Activated CD4-positive, alpha-beta T cell treated with anti-CD3 and anti-CD28 coated beads, Interleukin-2, Interleukin-4, amounts not matched to agents 100 ng/mL and 50 ng/mL, durations not matched to agents 16 hours and 8 hours (primary cell): ENCODE data around the gene SMAP2.

Experiments used
- DNase-seq: peaks from one replicate; pipeline ENCODE4 v3.0.0-alpha.2; 2020; ENCODE audit warnings: low spot score

The SMAP2 gene

DNA sequence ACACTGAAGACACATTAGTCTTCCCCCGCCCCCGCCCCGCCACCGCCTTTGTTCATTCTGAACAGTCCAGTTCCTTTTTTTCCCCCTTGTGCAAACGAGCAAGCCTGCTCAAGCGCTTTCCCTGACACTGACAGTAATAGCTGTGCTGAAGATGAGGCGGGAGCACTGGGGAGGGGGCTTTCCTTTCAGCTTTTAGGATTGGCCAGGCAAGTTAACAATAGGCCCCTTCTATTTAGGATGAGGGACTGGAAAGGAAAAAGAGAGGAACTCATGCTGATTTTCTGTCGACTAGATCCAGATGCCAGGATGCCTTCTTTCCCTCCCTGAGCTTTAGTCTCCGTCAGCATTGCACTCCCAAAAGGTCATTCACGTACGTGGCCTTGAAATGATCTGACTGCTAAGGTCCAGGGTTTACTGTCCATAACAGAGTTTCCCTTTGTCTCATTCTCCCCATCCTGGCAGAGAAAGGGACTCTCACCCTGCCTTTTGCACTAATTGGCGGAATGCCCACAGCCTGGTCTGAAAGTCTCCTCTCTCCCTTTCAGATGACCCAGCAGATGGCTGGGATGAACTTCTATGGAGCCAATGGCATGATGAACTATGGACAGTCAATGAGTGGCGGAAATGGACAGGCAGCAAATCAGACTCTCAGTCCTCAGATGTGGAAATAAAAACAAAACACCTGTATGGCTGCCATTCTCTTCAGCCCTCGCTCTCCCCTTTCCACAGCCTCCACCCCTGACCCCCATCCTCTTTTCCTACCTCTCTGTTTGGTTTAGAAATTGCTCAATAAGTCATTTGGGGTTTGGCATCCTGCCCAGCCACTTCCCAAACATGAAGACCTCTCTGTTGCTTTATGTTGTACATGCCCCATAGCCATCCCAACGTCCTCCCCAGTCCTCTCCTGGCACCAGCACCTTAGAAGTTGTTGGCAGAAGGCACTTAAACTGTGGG lies 48.2 kb downstream of the SMAP2 start:
- no peak for DNase-seq

DNA sequence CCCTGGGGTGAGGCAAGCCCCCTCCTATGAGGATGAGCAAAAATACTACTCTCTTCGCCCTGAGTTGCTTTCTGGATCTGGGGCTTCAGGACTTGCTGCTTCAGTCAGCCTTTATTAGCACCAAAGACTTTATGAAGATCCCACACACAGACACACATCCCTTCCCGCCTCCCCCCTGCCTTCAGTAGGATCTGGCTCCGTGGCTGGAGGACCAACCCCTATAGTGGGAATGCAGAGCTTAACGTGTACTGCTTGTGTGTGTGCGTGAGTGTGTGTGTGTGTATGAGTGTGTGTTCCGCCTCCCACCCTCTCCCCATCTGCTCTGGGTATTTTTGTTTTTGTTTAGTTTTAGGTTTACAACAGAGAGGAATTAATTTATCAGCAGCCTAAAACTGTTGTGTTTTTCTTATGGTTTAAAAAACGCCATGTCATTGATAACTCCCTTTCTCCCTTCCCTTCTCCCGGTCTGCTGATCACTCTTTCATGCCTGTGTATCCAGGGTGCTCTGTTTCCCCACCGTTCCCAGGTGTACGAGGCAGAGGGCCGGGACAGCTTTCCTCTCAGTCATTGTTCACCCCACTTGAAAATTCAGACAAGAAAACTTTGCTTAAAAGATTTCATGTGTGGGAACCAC lies 49.2 kb downstream of the SMAP2 start:
- DNase-seq = no peak

DNA sequence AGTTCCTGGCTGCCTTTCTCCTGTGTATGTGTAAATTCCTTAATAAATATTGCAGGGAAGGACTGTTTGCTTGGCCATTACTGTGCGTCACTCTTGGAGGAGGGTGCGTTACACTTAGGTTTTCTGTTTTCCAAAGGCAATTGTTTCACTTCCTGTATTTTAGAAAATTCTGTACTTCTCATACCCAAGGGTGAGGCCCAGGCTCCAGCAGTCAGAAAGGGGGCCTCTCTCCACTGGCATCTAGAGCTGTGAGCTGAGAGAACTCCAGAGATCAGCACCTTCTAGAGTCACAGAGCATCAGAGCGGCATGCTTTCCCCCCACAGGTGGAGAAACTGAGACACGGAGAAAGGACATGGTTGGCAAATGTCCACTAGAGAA lies 49.7 kb downstream of the SMAP2 start:
- no peak for DNase-seq

DNA sequence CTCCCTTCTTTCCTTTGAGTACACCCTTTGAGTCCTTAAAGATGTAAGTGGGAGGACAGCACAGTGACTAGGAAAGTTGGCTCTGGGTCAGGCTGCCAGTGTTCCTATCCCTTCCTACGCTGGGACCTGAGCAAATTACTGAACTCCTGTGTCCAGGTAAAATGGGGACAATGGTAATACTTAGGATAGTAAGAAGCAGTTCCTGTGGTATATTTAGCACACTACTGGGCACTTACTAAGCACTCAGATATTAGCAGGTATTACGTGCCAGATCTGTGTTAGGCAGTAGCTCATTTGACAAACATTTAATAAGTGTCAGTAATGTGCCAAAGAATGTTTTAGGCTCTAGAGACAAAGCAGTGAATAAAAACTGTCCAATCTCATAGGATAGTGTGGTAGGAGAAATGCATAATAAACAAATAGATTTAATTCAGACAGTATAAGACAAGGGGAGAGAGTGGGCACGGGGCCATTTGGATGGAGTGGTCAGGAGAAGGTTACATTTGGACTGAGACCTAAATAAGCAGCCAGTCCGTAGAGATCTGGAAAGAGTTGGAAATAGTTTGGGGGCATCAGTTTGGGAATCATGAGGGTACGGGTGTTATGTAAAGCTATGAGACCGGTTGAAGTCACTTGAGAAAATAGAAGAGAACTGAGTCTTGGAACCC lies 50.6 kb downstream of the SMAP2 start:
- no peak for DNase-seq

DNA sequence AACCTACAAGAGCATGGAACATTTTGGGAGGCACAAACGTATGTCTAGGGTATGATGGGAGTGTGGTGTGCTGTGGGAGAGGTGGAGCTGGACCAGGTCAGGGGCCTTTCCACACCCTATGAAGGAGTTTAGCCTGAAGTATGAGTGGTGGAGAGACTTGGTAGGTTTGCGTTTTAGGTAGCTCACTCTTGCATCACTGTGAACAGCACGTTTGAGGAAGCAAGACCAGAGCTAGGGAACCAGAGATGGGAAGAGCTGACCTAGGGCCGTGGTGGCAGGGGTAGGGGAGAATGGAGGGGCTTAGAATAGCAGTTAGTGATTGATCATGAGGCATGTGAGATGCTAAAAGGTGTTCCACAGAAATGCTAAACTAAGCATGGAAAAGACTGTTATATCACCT lies 51.7 kb downstream of the SMAP2 start:
- no peak for DNase-seq

DNA sequence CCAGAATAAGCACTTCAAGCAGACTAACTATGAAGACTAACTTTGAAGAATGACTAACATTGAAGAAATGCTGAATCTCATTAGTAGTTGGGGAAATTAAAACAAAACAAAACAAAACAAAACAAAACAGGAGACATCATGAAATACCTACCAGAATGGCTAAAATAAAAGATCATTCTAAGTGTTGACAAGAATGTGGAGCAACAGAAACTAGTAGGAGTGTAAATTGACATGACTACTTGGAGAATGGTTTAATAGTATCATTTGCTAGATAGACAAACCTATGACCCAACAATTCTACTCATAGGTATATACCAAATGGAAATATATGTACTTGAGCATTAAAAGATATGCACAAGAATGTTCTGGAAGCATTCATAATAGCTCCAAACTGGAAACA lies 57.9 kb downstream of the SMAP2 start:
- DNase-seq = no peak

DNA sequence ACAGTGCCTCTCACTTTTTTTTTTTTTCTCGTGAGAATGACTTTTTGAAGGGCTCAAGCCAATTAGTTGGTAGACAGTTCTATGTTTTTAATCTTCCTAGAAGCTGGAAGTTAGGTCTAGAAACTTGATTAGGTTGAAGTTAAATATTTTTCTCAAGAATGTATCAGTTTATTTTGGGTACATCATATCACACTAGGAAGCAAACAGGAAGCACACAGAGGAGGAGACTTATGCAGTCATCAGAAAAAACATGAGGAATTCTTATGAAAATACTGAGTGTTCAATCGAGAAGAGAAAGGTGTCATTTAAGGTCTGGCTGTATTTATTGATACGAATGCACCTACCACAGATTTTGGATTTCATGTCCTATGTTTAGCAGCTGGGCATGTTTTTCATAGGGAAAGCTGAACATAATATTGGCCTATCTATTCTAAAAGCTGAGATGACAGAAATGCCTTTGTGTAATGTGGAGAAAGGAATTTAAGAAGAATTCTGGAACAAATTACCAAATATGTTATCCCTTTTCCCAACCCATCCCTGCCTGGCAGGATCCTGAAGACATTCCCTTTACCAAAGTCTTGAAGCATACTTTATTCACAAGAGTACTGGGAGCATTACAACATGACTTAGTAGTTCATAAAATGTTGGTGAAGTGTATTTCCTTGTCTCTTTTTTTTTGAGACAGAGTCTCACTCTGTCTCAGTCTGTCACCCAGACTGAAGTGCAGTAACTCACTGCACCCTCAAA lies 59.3 kb downstream of the SMAP2 start:
- DNase-seq = no peak

DNA sequence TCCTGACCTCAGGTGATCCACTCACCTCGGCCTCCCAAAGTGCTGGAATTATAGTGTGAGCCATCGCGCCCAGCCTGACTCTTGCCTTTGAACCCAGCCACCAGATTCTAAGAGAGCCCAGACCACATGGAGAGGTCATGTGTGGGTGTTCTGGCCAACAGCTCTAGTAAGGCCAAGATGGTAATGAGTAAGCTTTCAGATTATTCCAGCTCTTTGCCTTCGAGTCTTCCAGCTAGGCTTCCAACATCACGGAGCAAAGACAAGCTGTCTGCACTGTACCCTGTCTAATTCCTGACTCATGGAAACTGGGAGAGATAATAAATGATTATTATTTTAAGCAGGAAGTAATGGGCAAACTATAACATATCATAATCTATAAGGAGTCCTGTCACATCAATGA lies 61.9 kb downstream of the SMAP2 start:
- DNase-seq = no peak

DNA sequence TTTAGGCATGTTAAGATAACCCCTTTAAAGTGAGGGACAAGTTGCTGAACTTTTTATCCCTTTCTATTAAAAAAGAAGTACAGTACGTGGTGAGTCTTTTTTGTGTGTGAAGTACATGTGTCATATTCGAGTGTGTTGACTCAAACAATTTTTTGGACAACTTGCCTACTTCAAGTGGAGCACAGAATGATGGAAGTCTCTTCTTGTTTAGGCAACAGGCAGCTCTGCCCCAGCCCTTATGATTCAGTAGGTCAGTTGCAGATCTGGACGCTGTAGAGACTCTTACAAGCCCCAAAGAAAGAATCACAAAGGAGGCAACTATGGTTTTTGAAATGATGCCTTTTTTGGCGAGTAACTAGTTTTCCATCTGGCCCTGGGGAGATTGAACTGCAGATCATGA lies 62.3 kb downstream of the SMAP2 start:
- DNase-seq = no peak

DNA sequence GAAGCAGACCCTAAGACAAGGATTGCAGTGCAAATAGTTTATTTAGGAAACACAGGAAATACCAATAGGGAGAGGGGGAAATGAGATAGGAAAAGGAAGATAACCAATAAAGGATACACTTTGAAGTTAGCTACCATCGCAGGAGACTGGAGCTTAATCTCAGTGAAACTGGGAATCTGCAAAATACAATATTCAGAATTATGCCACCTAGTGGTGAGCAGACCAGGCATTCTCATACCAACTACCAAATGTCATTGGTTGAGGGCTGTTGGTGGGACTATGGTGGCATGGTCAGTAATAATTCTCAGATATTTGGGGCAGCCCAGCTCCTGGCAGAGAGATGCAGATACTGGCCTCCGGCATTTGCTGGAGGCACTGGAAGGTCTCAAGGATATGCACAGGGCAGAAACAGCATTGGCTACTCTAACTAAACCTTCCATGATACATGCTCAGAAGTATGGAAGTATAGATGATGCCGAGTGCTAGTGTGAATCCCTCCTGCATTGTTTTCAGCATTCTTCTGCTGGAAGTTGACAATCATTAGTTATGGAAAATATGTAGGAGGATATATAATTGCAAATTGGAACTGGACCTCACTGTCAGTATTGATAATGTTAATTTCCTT lies 65.0 kb downstream of the SMAP2 start:
- peak; percentile 17 for DNase-seq

DNA sequence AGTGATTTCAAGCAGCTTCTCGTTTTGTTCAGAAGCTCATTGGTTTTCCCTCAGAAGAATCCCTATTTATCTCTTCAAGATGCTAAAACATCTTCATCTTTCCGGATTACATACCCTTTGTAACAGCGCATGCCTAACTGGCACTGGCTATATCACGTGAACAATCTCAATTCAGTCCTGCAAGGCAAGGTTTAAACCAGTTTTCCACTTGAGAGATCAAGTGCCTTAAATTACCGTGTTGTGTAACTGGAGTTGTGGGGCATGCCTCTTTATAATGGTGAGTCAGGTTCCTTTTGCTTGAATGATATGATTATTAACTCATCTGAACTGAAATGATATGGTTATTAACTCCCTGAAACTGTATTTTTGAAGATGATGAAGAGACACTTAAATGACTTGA lies 65.7 kb downstream of the SMAP2 start:
- no peak for DNase-seq

DNA sequence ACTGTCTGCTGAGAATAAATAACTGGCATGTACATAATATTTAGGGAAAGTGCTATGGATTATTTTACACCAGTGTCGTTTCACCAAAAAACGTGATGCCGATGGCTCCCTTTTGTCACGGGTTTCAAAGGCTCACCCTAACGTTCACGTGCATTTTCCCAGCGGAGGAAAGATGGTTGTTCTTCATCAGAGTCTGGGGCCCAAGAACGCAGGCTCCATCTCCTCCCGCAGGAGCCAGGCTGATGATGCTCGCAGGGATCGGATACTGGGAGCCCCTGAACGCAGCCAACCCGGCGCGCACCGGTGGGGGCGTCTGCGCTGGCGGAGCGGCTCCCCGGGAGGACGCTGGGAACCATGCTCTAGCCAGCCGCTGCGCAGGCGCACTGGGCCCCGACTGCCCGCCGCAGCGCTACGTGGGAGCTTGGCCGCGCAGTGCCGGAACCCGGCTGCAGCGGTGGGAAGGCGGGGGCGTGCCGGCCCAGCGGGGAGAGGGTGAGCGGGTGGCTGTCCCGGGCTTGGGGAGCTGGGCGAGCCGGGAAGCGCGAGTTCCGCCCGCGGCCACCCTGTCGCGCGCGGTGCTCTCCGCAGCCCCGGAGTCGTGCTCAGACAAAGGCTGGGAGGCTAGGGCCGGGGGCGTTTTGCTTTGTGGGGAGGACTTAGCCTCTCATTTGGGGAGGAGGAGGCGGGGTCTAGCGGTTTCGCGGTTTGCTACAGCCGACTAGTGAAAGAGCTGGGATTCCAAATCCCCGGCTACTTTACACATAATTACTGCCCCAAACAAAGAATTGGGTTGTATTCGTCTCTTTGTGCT lies 76.4 kb downstream of the SMAP2 start, which contains the start of gene ZFP69B:
Gene ZFP69B (plus strand): TSS at position 793 of the 811 bp plus-strand sequence. CDS start 486 bp downstream, outside the sequence.
- DNase-seq = peak; percentile 93

DNA sequence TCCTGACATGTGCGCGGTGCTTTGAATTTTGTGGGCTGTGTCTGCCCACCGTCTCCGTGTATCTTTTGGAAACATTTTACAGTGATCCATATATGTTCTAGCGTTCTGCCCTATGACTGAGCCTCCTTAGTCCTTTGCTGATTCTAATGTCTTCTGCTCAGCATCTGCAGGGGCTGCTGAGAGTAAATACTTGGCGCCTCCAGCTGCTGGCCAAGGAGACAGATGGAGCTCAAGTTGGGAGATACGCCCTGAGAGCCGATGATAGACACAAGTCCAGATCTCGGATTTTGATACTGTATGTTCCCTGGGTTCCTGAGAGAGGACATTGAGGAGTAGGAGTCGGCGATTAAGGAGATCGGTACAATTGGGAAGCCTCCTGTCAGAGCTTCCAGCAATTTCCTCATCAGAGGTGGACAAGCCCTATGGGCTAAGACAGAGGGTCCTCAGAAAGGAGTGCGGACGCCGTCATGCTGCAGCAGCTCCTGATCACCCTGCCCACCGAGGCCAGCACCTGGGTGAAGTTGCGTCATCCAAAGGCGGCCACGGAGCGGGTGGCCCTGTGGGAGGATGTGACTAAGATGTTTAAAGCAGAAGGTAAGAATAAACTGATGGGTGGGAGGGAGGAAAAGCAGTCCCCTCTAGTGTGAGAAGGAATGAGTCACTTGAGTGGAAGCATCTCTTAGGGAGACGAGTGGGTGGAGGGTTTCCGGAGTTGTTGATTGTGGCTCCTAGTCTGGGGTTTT lies 77.1 kb downstream of the SMAP2 start:
- DNase-seq = peak; percentile 86

DNA sequence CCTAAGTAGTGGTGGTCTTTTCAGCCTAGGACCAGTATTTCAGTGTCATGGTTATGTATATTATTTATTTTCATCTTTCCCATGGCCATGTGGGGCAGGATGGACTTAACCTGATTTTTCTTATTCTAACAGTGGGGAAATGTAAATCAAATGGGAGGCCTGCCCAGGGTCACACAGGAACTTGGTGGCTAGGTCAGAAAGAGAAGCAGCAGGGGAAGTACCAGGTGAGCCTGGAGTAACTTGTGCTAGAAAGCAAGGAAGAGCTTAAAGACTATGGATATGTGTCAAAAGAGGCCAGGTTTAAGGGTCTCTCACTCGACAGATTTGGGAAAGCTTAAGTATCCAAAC lies 77.7 kb downstream of the SMAP2 start:
- no peak for DNase-seq

DNA sequence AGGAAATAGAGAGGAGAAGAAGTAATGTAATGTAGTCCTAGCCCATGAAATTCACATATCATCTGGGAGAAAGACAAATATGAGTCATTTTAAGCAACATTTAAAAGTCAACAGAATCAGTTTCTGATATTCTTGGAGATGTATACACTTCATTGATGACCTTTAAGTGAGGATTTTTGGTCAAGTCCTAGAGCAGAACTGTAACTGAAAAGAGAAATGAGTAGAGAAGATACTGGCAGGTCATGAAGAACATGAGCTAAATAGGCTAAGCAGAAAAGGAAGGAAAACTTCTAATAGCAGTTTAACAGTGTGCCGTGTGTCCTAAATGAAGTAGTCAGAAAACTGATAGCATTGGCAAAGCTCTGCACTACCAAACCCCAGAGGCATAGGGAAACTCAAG lies 81.3 kb downstream of the SMAP2 start:
- DNase-seq = no peak

DNA sequence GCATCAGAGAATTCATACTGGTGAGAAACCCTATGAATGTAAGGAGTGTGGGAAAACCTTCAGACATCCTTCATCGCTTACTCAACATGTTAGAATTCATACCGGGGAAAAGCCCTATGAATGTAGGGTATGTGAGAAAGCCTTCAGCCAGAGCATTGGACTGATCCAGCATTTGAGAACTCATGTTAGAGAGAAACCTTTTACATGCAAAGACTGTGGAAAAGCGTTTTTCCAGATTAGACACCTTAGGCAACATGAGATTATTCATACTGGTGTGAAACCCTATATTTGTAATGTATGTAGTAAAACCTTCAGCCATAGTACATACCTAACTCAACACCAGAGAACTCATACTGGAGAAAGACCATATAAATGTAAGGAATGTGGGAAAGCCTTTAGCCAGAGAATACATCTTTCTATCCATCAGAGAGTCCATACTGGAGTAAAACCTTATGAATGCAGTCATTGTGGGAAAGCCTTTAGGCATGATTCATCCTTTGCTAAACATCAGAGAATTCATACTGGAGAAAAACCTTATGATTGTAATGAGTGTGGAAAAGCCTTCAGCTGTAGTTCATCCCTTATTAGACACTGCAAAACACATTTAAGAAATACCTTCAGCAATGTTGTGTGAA lies 89.5 kb downstream of the SMAP2 start:
- DNase-seq = no peak

DNA sequence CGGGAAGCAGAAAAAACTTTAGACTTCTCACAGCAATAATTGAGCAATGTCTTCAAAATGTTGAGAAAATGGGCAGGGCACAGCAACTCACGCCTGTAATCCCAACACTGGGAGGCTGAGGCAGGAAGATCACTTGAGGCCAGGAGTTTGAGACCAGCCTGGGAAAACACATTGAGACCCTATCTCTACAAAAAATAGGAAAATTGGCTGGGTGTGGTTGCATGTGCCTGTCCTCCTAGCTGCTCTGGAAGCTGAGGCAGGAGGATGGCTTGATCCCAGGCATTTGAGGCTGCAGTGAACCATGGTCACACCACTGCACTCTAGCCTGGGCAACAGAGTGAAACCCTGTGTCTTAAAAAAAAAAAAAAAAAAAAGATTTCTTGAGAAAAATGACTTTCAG lies 95.8 kb downstream of the SMAP2 start:
- no peak for DNase-seq
